ENCODE results near the gene PCDH9.
"Not testable (repeated sequence)": the region's sequence is repeated elsewhere in the genome, so short reads cannot be mapped to it uniquely, and the experiment has no call there.

PCDH9 gene

DNA sequence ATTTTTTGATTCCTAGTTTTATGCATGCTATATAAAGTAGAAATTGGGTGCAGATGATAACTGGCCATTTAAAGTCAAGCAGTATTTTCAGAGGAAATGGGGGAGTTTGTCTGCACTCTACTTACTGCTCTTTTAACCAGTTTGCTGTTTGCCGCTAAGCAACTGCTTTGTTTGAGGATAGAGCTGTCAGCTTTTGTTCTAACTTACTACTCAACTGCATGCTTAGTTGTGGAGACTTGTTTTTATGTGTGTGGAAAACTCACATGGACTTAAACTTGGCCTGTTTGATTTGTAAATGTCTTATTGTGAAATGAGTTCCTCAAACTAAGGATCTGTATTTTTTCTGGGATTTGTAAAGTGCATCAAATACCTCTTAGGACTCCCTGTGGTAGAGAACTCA lies 591.1 kb downstream of the PCDH9 start:
- no peak for DNase-seq

DNA sequence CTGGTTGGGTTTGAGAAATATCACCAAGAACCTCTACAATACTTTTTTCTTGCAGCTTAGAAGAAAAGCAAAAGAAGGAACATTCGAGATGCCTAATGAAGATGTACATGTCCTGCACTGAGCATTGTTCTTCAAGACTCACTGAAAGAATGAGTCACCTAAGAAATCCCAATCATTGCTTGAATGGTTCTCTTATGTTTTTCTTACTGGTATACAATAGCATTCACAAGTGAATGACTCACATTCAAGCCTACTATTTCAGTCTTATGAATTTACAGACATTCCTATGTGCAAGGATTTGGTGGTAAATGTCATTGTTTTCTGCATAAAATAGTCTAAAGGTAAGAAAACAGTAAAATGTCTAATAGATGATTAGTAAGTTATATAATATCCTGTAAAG lies 594.6 kb downstream of the PCDH9 start:
- DNase-seq: peak; percentile 89

DNA sequence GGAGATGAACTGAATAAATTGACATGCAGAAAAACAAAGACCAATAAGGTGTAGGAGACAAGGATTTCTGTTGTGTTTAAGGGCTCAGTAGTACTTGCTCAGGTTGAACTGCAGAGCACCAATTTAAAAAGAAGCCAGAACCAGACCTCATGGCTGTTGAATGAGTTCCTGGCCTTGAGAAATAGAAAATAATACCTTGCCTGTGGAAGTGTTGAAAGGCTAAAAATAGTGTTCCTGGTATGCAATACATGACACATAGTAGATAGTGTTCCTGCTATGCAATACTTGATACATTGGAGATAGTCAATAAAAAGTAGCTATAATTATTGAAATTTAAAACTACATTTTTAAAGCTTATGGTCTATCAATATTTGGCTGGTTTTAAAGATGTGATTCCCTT lies 595.8 kb downstream of the PCDH9 start:
- peak; percentile 6 for DNase-seq

DNA sequence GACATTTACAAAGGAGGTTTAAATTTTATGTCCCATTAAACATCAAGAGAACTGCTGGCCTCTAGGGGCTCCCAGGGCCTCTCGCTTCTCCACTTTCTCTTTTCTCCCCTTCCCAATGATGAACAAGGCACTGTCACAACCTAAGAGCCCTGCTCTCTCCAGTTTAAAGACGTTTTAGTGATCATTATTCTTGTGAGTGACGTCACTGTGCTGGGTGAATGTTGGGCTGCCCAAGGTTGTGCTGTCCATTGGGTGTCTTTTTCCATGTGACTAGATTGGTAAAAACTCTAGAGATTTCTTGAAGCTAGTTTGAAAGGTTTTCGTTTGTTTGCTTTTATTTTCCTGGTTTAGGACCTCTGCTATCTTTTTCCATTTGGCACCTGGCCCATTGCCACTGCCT lies 602.6 kb downstream of the PCDH9 start:
- DNase-seq: no peak

DNA sequence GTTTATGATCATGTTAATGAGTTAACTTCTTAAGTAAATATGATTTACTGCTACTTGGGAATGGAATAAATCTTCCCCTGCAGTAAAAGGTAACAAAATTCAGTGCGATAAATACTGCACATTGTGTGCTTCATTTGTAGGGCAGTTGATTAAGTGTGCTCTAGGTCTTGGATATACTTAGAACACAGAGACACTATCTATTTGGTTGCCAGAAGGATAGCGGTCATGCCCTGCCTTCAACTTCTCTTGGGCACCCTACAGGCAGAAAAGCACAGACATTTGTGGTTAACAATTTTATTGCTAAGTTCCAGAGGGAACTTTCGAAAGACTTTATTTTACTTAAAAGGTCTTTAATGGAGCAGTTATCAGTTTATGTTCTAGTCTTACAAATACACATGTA lies 605.8 kb downstream of the PCDH9 start:
- no peak for DNase-seq

DNA sequence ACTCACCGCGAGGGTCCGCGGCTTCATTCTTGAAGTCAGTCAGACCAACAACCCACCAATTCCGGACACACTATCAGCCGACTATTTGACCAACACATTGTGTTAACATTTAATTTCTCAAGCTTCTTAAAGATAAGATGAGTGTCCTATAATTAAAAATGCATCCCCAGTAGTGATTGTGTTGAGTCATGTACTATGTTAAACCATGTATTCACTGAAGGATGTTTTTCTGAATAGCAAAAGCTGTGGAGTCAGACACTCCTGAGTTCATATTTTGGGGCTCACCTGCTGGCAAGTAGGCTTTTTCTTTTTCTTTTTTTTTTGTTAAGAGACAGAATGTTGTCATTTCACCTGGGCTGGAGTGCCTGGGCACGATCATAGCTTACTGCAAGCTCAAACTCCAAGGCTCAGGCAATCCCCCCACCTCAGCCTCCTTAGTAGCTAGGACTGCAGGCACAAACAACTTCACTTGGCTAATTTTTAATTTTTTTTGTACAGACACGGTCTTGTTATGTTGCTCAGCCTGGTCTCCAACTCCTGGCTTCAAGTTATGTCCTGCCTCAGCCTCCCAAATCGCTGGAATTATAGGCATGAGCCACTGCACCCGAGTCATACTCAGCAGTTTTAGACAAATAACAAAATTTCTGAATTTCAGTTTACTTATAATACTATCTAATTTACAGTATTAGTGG lies 606.9 kb downstream of the PCDH9 start:
- no peak for DNase-seq

DNA sequence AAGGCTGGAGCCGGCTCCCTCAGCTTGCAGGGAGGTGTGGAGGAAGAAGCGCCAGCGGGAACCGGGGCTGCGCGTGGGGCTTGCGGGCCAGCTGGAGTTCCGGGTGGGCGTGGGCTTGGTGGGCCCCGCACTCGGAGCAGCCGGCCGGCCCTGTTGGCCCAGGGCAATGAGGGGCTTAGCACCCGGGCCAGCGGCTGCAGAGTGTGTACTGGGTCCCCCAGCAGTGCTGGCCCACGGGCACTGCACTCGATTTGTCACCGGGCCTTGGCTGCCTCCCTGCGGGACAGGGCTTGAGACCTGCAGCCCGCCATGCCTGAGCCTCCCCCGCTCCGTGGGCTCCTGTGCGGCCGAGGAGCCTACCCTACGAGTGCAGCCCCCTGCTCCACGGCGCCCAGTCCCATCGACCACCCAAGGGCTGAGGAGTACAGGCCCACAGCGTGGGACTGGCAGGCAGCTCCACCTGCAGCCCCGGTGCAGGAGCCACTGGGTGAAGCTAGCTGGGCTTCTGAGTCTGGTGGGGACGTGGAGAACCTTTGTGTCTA lies 608.2 kb downstream of the PCDH9 start:
- not testable (repeated sequence) for DNase-seq

DNA sequence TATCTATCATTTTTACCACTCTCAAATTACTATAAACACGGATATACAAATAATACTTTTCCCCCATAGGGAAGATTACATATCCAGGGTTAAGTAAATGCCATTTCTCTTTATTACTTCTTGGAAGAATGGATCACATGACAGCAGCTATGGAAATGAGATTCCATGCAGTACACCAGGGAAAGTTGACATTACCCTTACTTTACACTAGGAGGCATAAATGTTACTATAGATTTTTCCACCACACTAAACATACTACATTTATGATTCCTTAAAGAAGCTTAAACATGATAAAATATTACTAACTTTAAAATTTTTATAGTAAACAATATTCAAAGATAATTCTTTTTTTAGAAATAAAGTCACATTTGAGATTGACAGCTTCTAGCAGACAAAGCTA lies 611.4 kb downstream of the PCDH9 start:
- peak; percentile 58 for DNase-seq

DNA sequence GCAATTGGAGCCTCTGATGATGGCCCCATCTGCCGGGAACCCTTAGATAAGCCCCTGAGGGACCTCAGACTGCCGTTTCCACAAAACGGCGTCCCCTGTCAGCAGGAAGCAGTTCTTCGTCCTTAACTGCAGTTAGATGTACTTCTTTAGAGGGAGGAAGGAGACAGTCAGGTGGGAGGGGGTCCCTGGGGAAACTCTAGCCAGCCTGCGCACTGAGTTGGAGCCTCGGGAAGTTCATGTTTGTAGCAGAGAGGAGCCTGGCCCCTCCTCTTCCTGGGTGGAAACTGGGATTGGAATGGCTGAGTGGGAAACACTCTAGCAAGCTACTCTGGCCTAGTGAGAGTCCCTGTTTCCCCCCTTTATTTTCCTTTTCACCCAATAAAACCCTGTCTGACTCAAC lies 612.4 kb downstream of the PCDH9 start:
- DNase-seq: no peak

DNA sequence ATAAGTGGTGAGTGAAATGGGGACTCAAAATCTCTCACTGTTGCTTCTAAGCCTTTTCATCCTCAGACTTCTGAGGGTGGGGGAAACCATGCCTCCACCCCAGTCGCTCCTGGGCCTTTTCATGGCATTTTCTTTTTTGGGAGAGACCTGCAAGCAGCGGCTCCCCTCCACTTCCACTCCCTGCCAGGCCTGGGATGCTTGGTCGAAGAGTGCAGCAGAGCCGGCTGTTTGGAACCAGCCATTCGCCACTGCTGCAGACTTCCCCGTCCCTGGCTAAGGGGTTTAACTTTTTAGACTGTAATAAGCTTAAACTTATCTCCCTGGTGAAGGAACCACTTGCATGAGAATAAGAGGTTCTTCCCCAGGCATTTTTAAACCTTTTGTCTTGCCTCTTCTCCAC lies 617.2 kb downstream of the PCDH9 start:
- DNase-seq: no peak

DNA sequence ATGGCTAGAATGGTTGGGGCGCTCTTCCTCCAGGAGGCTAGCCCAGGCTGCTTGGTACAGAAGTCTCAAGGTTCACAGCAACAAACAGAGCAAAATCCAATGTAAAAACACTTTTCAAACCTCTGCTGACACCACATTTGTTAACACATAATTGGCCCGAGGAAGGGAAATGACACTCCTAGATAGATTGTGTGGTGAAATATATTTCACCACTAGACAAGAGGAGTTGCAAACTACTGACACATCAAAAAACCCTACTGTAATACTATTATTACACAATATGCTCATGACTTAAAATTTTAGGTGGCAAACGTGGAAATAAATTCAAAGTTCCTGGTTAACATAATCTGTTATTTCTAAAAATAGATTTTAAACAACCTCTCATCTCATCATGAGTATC lies 643.6 kb downstream of the PCDH9 start:
- no peak for DNase-seq

DNA sequence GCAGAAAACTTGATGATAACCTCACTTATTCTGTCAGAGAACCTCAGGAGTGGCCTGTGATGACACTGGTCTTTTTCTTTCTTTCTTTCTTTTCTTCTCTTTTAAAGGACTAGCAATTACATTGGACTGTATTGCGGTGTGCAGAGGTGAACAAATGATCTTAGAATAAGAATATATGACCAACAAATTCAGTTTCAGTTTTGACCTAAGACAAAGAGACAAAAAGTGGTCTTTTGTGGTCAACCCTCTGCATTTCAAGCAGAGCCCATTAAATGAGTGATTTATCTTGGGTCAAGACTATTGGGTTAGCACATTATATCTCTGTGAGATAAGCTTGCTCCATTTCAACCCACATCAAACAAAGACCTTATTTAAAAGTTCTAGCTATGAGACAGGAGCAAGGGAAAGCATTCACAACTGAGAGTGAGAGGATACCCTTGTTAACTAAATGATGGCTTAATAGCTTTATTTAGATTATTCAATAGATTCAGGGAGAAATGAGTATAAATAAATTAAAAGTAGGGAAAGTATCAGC lies 644.4 kb downstream of the PCDH9 start:
- no peak for DNase-seq

DNA sequence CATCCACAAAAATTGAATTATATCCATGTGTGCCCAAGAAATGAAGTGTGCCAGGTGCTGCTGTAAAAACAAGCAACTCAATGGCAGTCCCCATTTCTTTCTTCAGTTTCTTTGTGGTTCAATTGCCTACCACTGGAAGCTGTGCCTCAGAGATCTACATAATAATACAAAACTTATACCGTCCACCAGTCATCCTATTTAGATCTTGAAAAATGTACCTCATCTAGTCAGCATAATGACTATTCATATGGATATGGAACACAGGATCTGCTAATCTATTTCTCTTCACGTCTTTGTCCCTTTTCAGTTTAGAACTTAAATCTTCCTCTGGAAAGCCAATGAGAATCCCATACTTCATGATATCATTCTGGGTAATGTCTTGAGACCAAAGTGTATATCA lies 648.5 kb downstream of the PCDH9 start:
- no peak for DNase-seq

DNA sequence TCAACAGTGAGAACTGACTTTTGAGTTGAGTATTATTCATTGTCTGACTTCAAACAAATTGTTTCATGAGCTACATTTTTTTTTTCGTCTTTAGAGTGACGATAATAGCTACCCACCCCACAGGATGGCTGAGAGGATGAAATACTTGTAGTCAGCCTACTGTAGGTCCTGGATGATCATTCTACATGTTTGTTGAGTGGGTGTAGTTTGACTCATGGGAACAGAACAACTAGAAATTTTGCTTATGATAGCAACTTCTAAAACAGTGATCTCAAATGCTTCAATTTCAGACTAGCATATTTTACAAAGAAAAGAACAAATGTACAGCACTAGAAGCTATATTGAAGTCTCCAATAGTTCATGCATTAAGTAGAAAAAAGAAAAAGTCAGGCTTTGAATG lies 651.8 kb downstream of the PCDH9 start:
- DNase-seq: no peak

DNA sequence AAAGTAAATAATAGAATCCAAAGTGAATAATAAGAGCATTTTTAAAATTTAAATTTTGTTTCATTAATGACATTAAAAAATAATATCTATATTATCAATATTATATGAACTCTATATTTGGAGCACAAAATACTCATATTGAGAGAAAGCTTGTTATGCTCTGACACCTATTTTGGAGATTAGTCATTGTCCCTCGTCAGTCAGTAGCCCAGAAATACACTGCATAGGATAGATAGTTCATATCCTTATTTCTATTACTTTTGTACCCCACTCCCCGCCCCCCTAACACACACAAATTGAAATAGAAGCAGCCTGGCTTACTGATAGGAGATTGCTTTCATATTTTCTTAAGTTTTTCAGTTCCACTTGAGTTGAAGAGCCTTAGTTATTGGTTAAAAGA lies 652.8 kb downstream of the PCDH9 start:
- DNase-seq: no peak

DNA sequence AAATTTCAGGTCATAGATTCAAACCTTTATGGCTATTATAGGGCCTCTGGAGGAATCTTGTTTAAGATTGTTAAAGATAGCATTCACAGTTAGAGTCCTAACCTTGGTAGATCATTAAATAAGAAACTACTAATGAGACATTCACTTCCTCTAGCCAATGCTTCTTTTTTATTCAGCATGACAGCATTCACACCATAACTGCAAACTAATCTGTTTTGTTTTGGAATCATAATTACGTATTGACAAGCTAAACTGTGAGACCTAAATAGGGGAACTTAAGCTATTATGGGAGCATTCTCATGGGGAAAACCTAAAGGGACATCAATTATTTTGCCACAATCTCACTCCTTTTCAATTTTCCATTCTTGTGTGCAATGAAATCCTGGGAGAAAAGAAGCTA lies 653.8 kb downstream of the PCDH9 start:
- no peak for DNase-seq

DNA sequence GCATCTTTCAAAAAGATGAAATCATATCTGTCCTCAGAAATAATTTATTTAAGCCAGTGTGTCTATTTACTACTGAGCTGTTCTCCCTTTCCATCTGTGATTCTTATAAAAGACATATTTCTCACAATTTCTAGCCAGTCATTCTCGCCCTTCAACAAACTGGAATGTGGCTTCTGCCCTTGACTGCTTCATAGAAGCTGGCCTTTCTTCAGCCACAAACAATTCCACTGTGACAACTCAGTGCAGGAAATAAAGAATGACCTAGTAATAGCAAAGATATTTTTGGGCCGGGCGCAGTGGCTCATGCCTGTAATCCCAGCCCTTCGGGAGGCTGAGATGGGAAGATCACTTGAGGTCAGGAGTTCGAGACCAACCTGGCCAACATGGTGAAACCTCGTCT lies 655.5 kb downstream of the PCDH9 start:
- DNase-seq: peak; percentile 23

DNA sequence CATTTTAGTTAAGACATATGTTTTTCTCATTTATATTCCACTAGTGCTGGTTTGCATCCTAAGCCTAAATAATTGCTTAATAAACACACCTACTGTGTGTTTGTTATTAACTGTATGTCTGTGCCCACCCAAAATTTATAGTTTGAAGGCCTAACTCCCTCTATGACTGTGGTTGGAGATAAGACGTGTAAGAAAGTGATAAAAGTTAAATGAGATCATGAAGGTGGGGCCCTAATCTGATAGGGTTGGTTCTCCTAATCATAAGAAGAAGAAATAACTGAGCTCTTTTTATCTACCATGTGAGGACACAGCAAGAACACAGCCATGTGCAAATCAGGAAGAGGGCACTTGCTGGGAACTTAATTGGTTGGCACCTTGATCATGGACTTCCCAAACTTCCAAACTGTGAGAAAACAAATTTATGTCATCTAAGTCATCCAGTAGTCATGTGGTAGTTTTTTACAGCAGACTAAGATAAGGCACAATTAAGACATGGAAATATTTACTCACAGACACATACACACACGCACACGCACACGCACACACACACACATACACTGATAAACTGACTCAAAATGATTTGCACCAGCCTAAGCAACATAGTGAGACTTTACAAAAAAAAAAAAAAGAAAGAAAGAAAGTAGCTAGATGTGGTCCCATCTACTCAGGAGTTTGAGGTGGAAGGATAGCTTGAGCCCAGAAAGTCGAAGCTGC lies 662.1 kb downstream of the PCDH9 start:
- DNase-seq: no peak

DNA sequence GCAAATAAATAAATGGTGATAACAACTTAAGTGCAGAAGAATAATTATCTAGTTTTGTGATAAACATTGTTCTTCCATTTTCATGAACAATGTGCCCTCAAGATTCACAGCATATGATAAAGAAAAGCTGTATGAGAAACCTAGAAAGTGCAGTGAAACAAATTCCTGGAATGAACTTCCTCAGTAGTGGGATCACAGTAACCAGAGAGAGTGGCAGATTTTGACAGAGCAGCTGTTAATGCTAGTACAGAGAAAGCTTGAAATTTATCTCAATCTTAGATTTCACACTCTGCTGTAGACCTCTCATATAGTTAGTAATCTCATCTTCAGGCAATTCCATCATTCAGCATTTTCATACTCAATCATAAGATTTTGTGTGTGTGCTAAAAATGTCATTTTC lies 664.9 kb downstream of the PCDH9 start:
- no peak for DNase-seq

DNA sequence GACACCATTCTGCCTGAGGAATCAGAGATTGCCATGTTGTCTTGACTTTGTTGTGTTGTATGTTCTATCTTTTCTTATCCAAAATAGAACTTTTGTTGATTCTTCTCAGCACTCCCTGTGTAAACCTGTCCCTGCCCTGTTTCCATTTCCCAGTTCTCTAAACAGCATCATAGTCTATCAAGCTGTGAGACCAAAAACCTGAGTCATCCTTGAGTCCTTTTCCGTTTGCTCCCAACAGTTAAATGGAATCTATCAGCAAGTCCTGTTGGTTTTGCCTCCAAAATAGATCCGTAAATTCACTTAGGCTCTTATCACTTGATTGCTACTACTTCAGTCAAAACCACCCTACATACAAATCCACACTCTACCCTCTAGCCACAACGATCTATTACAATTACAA lies 667.1 kb downstream of the PCDH9 start:
- DNase-seq: no peak

DNA sequence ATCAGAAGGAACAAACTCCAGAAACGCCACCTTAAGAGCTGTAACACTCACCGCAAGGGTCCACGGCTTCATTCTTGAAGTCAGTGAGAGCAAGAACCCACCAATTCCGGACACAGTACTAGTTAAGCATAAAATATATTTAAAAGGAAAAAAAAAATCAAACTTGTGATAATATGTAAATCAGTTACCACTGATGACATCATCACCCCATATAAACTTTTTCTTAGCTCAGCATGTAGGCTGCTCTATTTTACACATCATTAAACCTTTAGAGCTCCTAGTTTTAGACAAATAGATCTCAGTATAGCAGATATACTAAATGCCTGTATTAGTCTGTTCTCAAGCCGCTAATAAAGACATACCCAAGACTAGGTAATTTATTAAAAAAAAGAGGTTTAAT lies 668.1 kb downstream of the PCDH9 start:
- no peak for DNase-seq

DNA sequence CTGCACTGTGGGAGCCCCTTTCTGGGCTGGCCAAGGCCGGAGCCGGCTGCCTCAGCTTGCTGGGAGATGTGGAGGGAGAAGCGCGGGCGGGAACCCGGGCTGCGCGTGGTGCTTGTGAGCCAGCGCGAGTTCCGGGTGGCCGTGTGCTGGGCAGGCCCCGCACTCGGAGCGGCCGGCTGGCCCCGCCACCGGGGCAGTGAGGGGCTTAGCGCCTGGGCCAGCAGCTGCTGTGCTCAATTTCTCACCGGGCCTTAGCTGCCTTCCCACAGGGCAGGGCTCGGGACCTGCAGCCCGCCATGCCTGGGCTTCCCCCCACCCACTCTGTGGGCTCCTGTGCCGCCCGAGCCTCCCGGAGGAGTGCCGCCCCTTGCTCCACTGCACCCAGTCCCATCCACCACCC lies 669.1 kb downstream of the PCDH9 start:
- no peak for DNase-seq

DNA sequence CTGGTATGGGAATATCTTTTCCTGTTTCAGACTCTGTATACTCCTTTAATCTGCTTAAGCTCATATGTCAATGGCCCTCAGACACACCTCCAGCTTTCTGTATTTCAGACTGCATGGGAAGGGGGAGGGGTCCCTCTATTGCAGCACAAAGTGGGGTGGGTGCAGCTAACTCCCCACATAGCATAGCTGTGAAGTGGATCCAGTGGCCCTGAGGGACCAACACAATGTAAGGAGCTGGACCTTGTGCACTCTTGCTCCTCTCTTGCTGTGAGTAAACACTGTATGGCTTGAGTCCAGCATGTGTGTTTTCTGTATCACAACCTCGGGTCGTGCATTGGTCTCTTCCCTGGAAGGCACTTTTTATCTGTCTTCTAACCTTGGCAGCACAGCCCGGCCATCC lies 669.9 kb downstream of the PCDH9 start:
- DNase-seq: no peak

DNA sequence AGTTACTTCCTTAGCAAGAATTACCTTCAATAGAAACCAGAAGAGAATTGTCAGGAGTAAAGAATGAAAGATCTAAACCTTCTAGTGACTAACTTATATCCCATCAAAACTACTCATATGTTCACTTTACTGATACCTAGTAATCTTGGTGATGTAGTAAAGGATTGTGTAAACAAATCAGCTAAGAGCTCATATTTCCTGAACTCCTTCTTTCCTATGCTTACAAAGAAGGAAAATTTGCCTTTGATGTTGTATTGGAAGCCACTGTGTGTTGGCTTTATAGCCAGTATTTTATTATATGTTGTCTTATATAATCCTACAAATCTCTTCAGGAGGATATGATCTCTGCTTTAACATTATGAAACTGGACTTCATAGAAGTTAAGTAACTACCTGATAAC lies 671.0 kb downstream of the PCDH9 start:
- peak; percentile 32 for DNase-seq
